ENCODE measurements around the gene COQ7. TPM values are rescaled to one million over a fixed set of nuclear protein-coding genes. Genes with fewer than 3 reads are reported as not detected.

Gene COQ7
- total and polyA plus RNA-seq, 2 of the 4 experiments (the other 2 are of a cell fraction), result 10.9 to 13.6 TPM

DNA sequence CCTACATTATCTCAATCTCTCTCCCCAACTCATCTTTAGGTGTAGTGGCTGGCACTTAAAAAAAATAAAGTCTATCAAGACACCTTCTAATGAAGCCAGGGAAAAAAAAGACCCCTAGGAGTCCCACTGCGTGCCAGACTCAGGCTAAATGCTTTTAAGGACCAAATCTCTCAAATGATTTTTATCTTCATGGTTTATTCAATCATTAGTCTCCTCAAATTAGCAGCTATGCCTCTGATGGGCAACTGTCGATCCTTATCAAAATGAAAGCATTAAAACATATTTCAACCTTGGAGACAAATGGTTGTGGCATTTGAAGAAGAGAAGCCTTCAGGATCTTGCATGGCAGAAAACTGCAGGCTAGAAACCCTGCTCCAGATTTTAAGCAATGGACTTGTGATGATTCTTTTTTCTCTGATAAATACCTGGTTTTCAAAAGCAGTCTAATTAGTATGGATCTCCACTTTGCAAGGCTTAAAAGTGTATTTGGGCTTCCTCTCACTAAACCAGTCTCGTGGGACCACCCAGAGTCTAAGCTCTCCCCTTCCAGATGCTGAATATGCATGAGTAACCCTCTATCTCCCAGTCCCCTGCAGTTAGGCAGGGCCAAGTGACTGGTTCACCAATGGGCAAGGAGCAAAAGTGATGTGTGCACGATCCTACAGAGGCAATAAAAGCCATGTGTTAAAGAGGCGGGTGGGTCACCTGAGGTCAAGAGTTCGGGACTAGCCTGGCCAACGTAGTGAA lies 61.2 kb downstream of the COQ7 start:
- no peak overlapping the region for H3K9ac ChIP-seq (ENCODE audit: low read depth, low read length)
- TF ChIP-seq ELK1 (IDR thresholded peaks at IDR 0.05; ENCODE audit: borderline replicate concordance, low read depth, low read length) (no peak), CHD1 (IDR thresholded peaks at IDR 0.05; ENCODE audit: low read depth, low read length) (no peak), CEBPB (IDR thresholded peaks at IDR 0.05; ENCODE audit: low read depth, low read length) (no peak), RFX5 (IDR thresholded peaks at IDR 0.05; ENCODE audit: low read depth, low read length) (no peak), CTCF (conservative IDR thresholded peaks at IDR 0.05; ENCODE audit: low read depth, low read length) (no peak), MAFK (IDR thresholded peaks at IDR 0.05; ENCODE audit: low read depth, low read length) (no peak), MXI1 (IDR thresholded peaks at IDR 0.05; ENCODE audit: borderline replicate concordance, low read depth, low read length) (no peak), POLR2A (IDR thresholded peaks at IDR 0.05; ENCODE audit: low read depth, low read length) (no peak), RAD21 (IDR thresholded peaks at IDR 0.05; ENCODE audit: low read length) (no peak), NFE2L2 (IDR thresholded peaks at IDR 0.05; ENCODE audit: low read depth, low read length) (no peak), MAZ (IDR thresholded peaks at IDR 0.05; ENCODE audit: borderline replicate concordance, low read depth, low read length) (no peak), BHLHE40 (IDR thresholded peaks at IDR 0.05; ENCODE audit: low read depth, low read length) (no peak), RCOR1 (IDR thresholded peaks at IDR 0.05; ENCODE audit: insufficient replicate concordance, low read length) (no peak), FOS (IDR thresholded peaks at IDR 0.05; ENCODE audit: low read depth, low read length) (no peak), SMC3 (IDR thresholded peaks at IDR 0.05; ENCODE audit: low read depth, low read length) (no peak)
- TF ChIP-seq, protein P1, sequence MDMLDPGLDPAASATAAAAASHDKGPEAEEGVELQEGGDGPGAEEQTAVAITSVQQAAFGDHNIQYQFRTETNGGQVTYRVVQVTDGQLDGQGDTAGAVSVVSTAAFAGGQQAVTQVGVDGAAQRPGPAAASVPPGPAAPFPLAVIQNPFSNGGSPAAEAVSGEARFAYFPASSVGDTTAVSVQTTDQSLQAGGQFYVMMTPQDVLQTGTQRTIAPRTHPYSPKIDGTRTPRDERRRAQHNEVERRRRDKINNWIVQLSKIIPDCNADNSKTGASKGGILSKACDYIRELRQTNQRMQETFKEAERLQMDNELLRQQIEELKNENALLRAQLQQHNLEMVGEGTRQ (IDR thresholded peaks at IDR 0.05; ENCODE audit: low read depth, low read length), result no peak
- H4K5ac ChIP-seq (ENCODE audit: low read depth, low read length), result no peak overlapping the region
- no peak overlapping the region for H2BK15ac ChIP-seq (ENCODE audit: low read depth, low read length)
- dilution Hi-C loops (cut with HindIII; ENCODE audit: low sequenced_read_pairs, unreplicated experiment) (no loop called here), in situ Hi-C loops (cut with MboI; ENCODE audit: low sequenced_read_pairs) (no loop called here), intact Hi-C loops (cut with micrococcal nuclease) (no loop called here)
- H3K79me1 ChIP-seq (ENCODE audit: low read depth in 1 of 2, low read length in 2 of 2), result peaks cover 1 to 18% of the 10 kb centered on the region in 2 experiments; a peak in 3 of 4 replicates
- H3K27me3 ChIP-seq (ENCODE audit: control insufficient read depth, insufficient read depth, low read length), result no peaks in the 10 kb centered on the region
- no peak for ATAC-seq (ENCODE audit: low read depth)
- no peak overlapping the region for H3K56ac ChIP-seq (ENCODE audit: extremely low read depth, insufficient read depth, low read length)
- H3K9me3 ChIP-seq (ENCODE audit: control insufficient read depth, insufficient read depth, low read length), result no peaks in the 10 kb centered on the region
- peaks cover 16% of the 10 kb centered on the region for H3K9me1 ChIP-seq (ENCODE audit: insufficient read depth, low read length)
- no peak overlapping the region for H4K8ac ChIP-seq (ENCODE audit: low read depth in 2 of 2, low read length in 2 of 2)
- no TSS peak for BruUV-seq (replicated peaks)
- no peak for DNase-seq
- no peaks in the 10 kb centered on the region for H4K20me1 ChIP-seq (ENCODE audit: insufficient read depth, low read length)
- no peak overlapping the region for H2BK20ac ChIP-seq (ENCODE audit: low read depth, low read length)
- no peak overlapping the region for H3K23ac ChIP-seq (ENCODE audit: low read depth, low read length)
- H3K36me3 ChIP-seq (ENCODE audit: control insufficient read depth, insufficient read depth, low read length), result no peaks in the 10 kb centered on the region
- no peak overlapping the region for H4K91ac ChIP-seq (ENCODE audit: insufficient read depth, low read depth, low read length)
- H2AK9ac ChIP-seq (replicated peaks; ENCODE audit: low read depth, low read length, poor library complexity), result no peak overlapping the region
- H3K4ac ChIP-seq (ENCODE audit: low read depth, low read length), result no peak overlapping the region
- ChIA-PET POLR2A (ENCODE audit: unreplicated experiment) (no interaction called here), CTCF (no interaction called here)
- no peak overlapping the region for H2AFZ ChIP-seq (replicated peaks; ENCODE audit: low read length, poor library complexity)
- no peak overlapping the region for H2BK5ac ChIP-seq (ENCODE audit: low read depth, low read length, poor library complexity, severe bottlenecking)
- no peak overlapping the region for H2BK120ac ChIP-seq (ENCODE audit: low read depth, low read length)
- no peak overlapping the region for H3K14ac ChIP-seq (replicated peaks; ENCODE audit: low read depth, low read length)
- H3K4me1 ChIP-seq (ENCODE audit: control insufficient read depth, insufficient read depth, low read length), result peaks cover 16% of the 10 kb centered on the region
- peak overlapping the region; percentile 56; the same call in 1 of the 2 replicates for H2AK5ac ChIP-seq (ENCODE audit: low read depth, low read length)
- no peak overlapping the region for H3K4me3 ChIP-seq (ENCODE audit: insufficient read depth, low read depth, low read length)
- WGBS, 2 experiments (ENCODE audit: extremely low coverage in 2 of 2, insufficient read length in 1 of 2), result 50% methylated on average over 1 of the region's 7 CpGs; no CpG with 5 or more reads in 1 of the 2 experiments
- H3K18ac ChIP-seq (ENCODE audit: low read depth, low read length), result no peak overlapping the region
- H3K27ac ChIP-seq (ENCODE audit: insufficient read depth, low read length), result no peak overlapping the region
- no peak overlapping the region for H3K4me2 ChIP-seq (ENCODE audit: low read depth, low read length)
